Calu3 (cell line): ENCODE results near the gene ZFYVE9. TPM values are rescaled to one million over a fixed set of nuclear protein-coding genes. Genes with fewer than 3 reads are reported as not detected.

Source experiments
- BruUV-seq: library from RNA; stranded (reverse); fragments of 400-500 nt; replicated peaks from 2 replicates; lab custom pipeline; 2021; lab: Mats Ljungman, UMichigan
- CTCF ChIA-PET: fragments of 300-600 bp; sonication (Branson Sonifier 250); formaldehyde crosslinking; loops from one replicate; lab custom pipeline; 2022; ENCODE audit warnings: antibody characterized with exemption; lab: Charles Lee
- DNase-seq: peaks from one replicate; pipeline ENCODE4 v3.0.0; 2022
- H3K27ac Mint-ChIP-seq: one replicate; pipeline ENCODE4 v1.8.0; 2022; ENCODE audit warnings: mixed read lengths; ENCODE audit not compliant: unreplicated experiment
- H3K27me3 Mint-ChIP-seq: one replicate; pipeline ENCODE4 v1.8.0; 2022; ENCODE audit warnings: mixed read lengths; ENCODE audit not compliant: unreplicated experiment
- H3K36me3 Mint-ChIP-seq: one replicate; pipeline ENCODE4 v1.8.0; 2022; ENCODE audit warnings: mild to moderate bottlenecking, moderate library complexity, mixed read lengths; ENCODE audit not compliant: insufficient read depth, unreplicated experiment
- H3K4me1 Mint-ChIP-seq: one replicate; pipeline ENCODE4 v1.8.0; 2022; ENCODE audit warnings: mild to moderate bottlenecking, low read depth, mixed read lengths; ENCODE audit not compliant: unreplicated experiment
- H3K4me3 Mint-ChIP-seq: one replicate; pipeline ENCODE4 v1.8.0; 2022; ENCODE audit warnings: mild to moderate bottlenecking, low read depth, moderate library complexity, mixed read lengths; ENCODE audit not compliant: unreplicated experiment
- H3K9me3 Mint-ChIP-seq: one replicate; pipeline ENCODE4 v1.8.0; 2022; ENCODE audit warnings: low read depth, mixed read lengths; ENCODE audit not compliant: unreplicated experiment
- intact Hi-C: fragments of 100-400 bp; cut with micrococcal nuclease; formaldehyde crosslinking; loops from one replicate; pipeline ENCODE4 v1.10.0; 2022; ENCODE audit not compliant: unreplicated experiment
- total RNA-seq: library from RNA; stranded (reverse); gene quantifications from 2 replicates; pipeline ENCODE4 v1.2.3, GENCODE V29; 2022
- TF ChIP-seq, protein P1 (sequence below): fragments of 200-600 bp; IDR thresholded peaks from one replicate; pipeline ENCODE4 v1.8.0; 2022; ENCODE audit warnings: antibody characterized with exemption; ENCODE audit not compliant: unreplicated experiment

The ZFYVE9 gene
- total RNA-seq, 1 experiment from 2014 or later = 13.6 TPM

DNA sequence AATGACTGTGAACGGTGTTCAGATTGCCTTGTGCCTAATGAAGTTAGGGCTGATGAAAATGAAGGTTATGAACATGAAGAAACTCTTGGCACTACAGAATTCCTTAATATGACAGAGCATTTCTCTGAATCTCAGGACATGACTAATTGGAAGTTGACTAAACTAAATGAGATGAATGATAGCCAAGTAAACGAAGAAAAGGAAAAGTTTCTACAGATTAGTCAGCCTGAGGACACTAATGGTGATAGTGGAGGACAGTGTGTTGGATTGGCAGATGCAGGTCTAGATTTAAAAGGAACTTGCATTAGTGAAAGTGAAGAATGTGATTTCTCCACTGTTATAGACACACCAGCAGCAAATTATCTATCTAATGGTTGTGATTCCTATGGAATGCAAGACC lies 96.6 kb downstream of the ZFYVE9 start:
- BruUV-seq = no TSS peak
- Mint-ChIP-seq H3K4me1 (no peaks in the 10 kb centered on the region), H3K36me3 (no peaks in the 10 kb centered on the region), H3K27ac (no peak overlapping the region), H3K4me3 (no peak overlapping the region), H3K9me3 (no peaks in the 10 kb centered on the region), H3K27me3 (no peaks in the 10 kb centered on the region)
- intact Hi-C loops = no loop called here
- CTCF ChIA-PET = no interaction called here
- TF ChIP-seq, protein P1, sequence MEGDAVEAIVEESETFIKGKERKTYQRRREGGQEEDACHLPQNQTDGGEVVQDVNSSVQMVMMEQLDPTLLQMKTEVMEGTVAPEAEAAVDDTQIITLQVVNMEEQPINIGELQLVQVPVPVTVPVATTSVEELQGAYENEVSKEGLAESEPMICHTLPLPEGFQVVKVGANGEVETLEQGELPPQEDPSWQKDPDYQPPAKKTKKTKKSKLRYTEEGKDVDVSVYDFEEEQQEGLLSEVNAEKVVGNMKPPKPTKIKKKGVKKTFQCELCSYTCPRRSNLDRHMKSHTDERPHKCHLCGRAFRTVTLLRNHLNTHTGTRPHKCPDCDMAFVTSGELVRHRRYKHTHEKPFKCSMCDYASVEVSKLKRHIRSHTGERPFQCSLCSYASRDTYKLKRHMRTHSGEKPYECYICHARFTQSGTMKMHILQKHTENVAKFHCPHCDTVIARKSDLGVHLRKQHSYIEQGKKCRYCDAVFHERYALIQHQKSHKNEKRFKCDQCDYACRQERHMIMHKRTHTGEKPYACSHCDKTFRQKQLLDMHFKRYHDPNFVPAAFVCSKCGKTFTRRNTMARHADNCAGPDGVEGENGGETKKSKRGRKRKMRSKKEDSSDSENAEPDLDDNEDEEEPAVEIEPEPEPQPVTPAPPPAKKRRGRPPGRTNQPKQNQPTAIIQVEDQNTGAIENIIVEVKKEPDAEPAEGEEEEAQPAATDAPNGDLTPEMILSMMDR = no peak
- DNase-seq = no peak

DNA sequence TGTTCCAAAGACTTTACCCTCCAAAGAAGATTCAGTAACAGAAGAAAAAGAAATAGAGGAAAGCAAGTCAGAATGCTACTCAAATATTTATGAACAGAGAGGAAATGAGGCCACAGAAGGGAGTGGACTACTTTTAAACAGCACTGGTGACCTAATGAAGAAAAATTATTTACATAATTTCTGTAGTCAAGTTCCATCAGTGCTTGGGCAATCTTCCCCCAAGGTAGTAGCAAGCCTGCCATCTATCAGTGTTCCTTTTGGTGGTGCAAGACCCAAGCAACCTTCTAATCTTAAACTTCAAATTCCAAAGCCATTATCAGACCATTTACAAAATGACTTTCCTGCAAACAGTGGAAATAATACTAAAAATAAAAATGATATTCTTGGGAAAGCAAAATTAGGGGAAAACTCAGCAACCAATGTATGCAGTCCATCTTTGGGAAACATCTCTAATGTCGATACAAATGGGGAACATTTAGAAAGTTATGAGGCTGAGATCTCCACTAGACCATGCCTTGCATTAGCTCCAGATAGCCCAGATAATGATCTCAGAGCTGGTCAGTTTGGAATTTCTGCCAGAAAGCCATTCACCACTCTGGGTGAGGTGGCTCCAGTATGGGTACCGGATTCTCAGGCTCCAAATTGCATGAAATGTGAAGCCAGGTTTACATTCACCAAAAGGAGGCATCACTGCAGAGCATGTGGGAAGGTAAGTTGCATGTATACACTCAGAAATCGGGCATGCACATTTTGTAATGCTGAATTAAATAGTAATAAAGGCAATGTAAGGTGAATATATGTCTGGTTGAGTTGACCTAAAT lies 97.2 kb downstream of the ZFYVE9 start:
- CTCF ChIA-PET = interaction anchor here (0.5 kb wide), 1 partner anchor 45 kb away, joined by 4 read pairs; no protein-coding TSS in a partner anchor
- Mint-ChIP-seq H3K4me3 (no peak overlapping the region), H3K27ac (no peak overlapping the region), H3K36me3 (no peaks in the 10 kb centered on the region), H3K27me3 (no peaks in the 10 kb centered on the region), H3K4me1 (no peaks in the 10 kb centered on the region), H3K9me3 (no peaks in the 10 kb centered on the region)
- TF ChIP-seq, protein P1 = no peak
- no TSS peak for BruUV-seq
- no peak for DNase-seq
- intact Hi-C loops = no loop called here

DNA sequence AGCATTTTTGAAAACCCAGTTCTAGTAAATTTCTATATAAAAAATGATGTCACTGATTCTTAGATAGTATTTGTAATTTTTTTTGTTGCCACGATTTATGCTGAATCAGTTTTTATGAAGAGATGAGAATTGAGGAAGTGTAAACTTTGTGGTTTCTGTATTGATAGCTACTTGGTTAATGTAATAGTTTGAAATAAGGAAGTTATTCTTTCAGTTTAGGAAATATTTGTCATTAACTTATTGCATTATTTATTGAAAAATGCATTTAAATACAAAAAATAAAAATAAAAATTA lies 97.8 kb downstream of the ZFYVE9 start:
- no TSS peak for BruUV-seq
- no peak for DNase-seq
- Mint-ChIP-seq H3K27ac (no peak overlapping the region), H3K4me1 (no peaks in the 10 kb centered on the region), H3K36me3 (no peaks in the 10 kb centered on the region), H3K27me3 (no peaks in the 10 kb centered on the region), H3K4me3 (no peak overlapping the region), H3K9me3 (no peaks in the 10 kb centered on the region)
- TF ChIP-seq, protein P1 = no peak
- CTCF ChIA-PET = interaction anchor here (0.5 kb wide), 1 partner anchor 46 kb away, joined by 4 read pairs; no protein-coding TSS in a partner anchor
- intact Hi-C loops = loop anchor here (5.0 kb wide), 1 partner anchor 42 kb away; no protein-coding TSS in a partner anchor

DNA sequence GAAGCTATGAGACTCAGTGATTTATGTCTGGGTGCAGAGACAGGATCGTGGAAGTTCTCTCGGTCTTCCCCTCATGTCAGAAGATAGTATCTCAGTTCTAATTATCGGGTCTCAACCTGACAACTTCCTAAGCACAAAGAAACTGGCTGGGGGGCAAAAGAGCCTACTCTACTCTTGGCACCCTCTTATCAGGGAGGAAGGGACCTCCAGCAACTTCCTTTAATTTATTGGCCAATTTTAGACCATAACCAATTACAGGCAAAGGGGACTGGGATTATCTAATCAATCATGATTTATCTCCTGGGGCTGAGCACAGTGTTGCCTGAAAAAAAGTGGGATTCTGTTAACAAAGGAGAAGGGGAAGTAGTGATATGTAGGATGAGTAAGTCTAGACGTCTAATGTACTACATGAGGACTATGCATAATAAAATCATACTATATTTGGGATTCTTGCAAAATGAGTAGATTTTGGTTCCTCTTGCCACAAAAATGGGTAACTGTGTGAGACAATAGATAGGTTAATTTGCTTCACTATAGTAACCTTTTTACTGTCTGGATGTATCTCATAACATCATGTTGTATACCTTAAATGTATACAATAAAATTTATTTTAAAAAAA lies 98.8 kb downstream of the ZFYVE9 start:
- no peak overlapping the region for H3K4me3 Mint-ChIP-seq
- DNase-seq = no peak
- no peak overlapping the region for H3K27ac Mint-ChIP-seq
- CTCF ChIA-PET = no interaction called here
- no TSS peak for BruUV-seq
- no peaks in the 10 kb centered on the region for H3K36me3 Mint-ChIP-seq
- no peaks in the 10 kb centered on the region for H3K9me3 Mint-ChIP-seq
- no peaks in the 10 kb centered on the region for H3K27me3 Mint-ChIP-seq
- TF ChIP-seq, protein P1 = no peak
- intact Hi-C loops = loop anchor here (5.0 kb wide), 1 partner anchor 43 kb away; no protein-coding TSS in a partner anchor
- no peaks in the 10 kb centered on the region for H3K4me1 Mint-ChIP-seq
